ENCODE measurements around the gene PLTP. TPM values are rescaled to one million over a fixed set of nuclear protein-coding genes. Genes with fewer than 3 reads are reported as not detected.

Gene PLTP
- total RNA-seq, 3 donors from 2014 or later (not counting 1 experiment from before 2014, with no cell fraction given) = 0.63 to 3.5 (median 3.2) TPM

DNA sequence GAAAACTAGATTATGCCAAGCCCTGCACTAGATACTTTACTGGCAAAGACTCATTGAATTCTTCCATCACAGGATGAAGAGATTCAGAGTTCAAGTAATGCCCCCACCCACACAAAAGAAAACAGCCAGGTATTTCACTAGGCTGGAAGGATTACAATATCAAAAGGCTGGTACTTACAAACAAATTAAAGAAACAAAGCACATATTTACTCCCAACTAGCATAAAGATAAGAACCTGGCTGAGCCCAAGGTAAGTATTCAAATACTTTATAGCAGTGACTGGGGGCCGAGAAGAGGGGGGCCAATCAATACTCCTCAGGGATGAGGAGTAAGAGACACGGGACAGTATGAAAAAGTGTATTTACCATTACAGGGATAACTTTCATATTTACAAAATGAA is 58.5 kb downstream of the PLTP start:
- TF ChIP-seq, protein P1, sequence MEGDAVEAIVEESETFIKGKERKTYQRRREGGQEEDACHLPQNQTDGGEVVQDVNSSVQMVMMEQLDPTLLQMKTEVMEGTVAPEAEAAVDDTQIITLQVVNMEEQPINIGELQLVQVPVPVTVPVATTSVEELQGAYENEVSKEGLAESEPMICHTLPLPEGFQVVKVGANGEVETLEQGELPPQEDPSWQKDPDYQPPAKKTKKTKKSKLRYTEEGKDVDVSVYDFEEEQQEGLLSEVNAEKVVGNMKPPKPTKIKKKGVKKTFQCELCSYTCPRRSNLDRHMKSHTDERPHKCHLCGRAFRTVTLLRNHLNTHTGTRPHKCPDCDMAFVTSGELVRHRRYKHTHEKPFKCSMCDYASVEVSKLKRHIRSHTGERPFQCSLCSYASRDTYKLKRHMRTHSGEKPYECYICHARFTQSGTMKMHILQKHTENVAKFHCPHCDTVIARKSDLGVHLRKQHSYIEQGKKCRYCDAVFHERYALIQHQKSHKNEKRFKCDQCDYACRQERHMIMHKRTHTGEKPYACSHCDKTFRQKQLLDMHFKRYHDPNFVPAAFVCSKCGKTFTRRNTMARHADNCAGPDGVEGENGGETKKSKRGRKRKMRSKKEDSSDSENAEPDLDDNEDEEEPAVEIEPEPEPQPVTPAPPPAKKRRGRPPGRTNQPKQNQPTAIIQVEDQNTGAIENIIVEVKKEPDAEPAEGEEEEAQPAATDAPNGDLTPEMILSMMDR (IDR thresholded peaks at IDR 0.05) = no peak
- WGBS (ENCODE audit: insufficient coverage) = no CpG with 5 or more reads among the region's 2 CpGs

DNA sequence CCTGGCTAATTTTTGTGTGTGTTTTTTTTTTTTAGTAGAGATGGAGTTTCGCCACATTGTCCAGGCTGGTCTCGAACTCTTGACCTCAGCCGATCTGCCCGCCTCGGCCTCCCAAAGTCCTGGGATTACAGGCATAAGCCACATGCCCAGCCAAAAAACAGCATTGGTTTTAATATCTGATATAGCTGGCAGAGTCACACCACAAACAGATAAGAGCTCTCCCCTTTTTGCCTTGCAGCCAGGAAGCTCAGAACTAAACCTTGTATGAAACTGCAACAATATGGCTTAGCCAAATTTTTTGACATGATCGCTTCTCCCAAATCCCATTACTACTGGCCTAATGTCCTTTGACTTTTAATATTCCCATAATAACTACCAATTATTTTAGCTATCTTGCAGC is 59.6 kb downstream of the PLTP start:
- TF ChIP-seq, protein P1 (IDR thresholded peaks at IDR 0.05) = no peak
- ATAC-seq (no peak), DNase-seq (no peak)
- H3K36me3 Mint-ChIP-seq = no peaks in the 10 kb centered on the region
- WGBS (ENCODE audit: insufficient coverage) = 94% methylated on average over 6 of the region's 6 CpGs
- no peak overlapping the region for H3K27ac Mint-ChIP-seq
- no peak overlapping the region for H3K4me3 Mint-ChIP-seq
- H3K9me3 ChIP-seq (ENCODE audit: control insufficient read depth, insufficient read depth, low read length) = no peaks in the 10 kb centered on the region
- H3K9me3 Mint-ChIP-seq = no peaks in the 10 kb centered on the region
- H3K4me1 ChIP-seq (ENCODE audit: control insufficient read depth, insufficient read depth, low read length) = peaks cover 22% of the 10 kb centered on the region
- no peaks in the 10 kb centered on the region for H3K27me3 Mint-ChIP-seq (ENCODE audit: low read depth in 2 of 2)
- H3K27me3 ChIP-seq (ENCODE audit: control insufficient read depth, insufficient read depth, low read length) = no peaks in the 10 kb centered on the region
- H3K36me3 ChIP-seq (ENCODE audit: control insufficient read depth, insufficient read depth, low read length) = peaks cover 35% of the 10 kb centered on the region
- H3K4me1 Mint-ChIP-seq = peaks cover 18 to 34% of the 10 kb centered on the region in 2 donors
- H3K27ac ChIP-seq (ENCODE audit: low read length) = no peak overlapping the region
- H3K4me3 ChIP-seq (ENCODE audit: low read length) = no peak overlapping the region
- intact Hi-C loops (cut with micrococcal nuclease) = no loop called here

More for the DNA sequence above, 58.5 kb downstream of the PLTP start:
- no peak overlapping the region for H3K4me3 ChIP-seq (ENCODE audit: low read length)
- DNase-seq = no peak
- Mint-ChIP-seq H3K4me1 (peaks cover 23 to 44% of the 10 kb centered on the region in 2 donors), H3K9me3 (no peaks in the 10 kb centered on the region), H3K4me3 (no peak overlapping the region), H3K27me3 (ENCODE audit: low read depth in 2 of 2) (no peaks in the 10 kb centered on the region), H3K27ac (no peak overlapping the region), H3K36me3 (no peaks in the 10 kb centered on the region)
- peaks cover 33% of the 10 kb centered on the region for H3K4me1 ChIP-seq (ENCODE audit: control insufficient read depth, insufficient read depth, low read length)
- ATAC-seq = no peak
- H3K9me3 ChIP-seq (ENCODE audit: control insufficient read depth, insufficient read depth, low read length) = no peaks in the 10 kb centered on the region
- H3K36me3 ChIP-seq (ENCODE audit: control insufficient read depth, insufficient read depth, low read length) = peaks cover 28% of the 10 kb centered on the region
- no peaks in the 10 kb centered on the region for H3K27me3 ChIP-seq (ENCODE audit: control insufficient read depth, insufficient read depth, low read length)
- H3K27ac ChIP-seq (ENCODE audit: low read length) = no peak overlapping the region
- intact Hi-C loops (cut with micrococcal nuclease) = no loop called here

DNA sequence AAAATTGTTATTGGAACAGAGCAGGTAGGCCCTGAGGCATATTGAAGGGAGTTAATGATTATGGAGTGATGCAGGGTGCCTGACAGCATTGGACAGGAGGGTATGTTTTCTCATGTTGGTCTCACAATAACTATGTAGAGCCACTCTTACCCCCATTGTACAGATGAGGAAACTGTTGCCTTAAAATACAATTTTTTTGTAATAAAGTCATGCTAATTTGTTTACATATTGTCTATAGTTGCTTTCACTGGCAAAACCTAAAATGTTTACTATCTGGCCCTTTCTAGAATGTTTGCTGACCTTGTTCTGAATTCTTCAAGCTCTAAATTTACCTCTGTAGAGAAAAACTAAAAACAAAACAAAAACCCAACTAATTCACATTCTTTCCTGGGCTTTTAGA is 60.5 kb downstream of the PLTP start:
- no peak overlapping the region for H3K27ac Mint-ChIP-seq
- H3K9me3 Mint-ChIP-seq = no peaks in the 10 kb centered on the region
- H3K36me3 ChIP-seq (ENCODE audit: control insufficient read depth, insufficient read depth, low read length) = peaks cover 37% of the 10 kb centered on the region

DNA sequence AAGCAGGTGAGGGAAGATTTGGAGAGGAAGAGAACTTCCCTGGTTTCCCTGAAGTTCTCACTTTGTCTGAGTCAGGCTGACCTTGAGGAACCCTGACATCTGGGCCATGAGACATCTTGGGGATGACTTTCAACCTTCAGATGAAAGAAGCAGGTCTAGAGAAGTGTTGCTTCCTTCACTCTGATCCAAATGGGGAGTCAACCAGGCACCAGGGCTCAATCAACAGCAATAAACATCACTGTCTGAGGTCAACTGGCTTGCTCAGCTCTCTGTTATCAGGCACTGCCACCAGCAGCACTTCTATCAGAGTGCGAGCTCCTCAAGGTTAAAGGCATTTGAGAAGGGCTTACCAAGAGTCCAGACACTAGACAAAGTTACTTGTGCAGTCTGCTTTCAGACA is 61.0 kb downstream of the PLTP start:
- H3K36me3 Mint-ChIP-seq = no peaks in the 10 kb centered on the region
- no peak for DNase-seq
- Histone ChIP-seq H3K36me3 (ENCODE audit: control insufficient read depth, insufficient read depth, low read length) (peaks cover 42% of the 10 kb centered on the region), H3K27me3 (ENCODE audit: control insufficient read depth, insufficient read depth, low read length) (no peaks in the 10 kb centered on the region), H3K4me1 (ENCODE audit: control insufficient read depth, insufficient read depth, low read length) (peaks cover 11% of the 10 kb centered on the region), H3K9me3 (ENCODE audit: control insufficient read depth, insufficient read depth, low read length) (no peaks in the 10 kb centered on the region), H3K27ac (ENCODE audit: low read length) (no peak overlapping the region), H3K4me3 (ENCODE audit: low read length) (no peak overlapping the region)
- intact Hi-C loops (cut with micrococcal nuclease) = no loop called here
- H3K4me3 Mint-ChIP-seq = no peak overlapping the region
- no peaks in the 10 kb centered on the region for H3K9me3 Mint-ChIP-seq
- TF ChIP-seq, protein P1 (IDR thresholded peaks at IDR 0.05) = no peak
- no peaks in the 10 kb centered on the region for H3K27me3 Mint-ChIP-seq (ENCODE audit: low read depth in 2 of 2)
- H3K27ac Mint-ChIP-seq = no peak overlapping the region
- H3K4me1 Mint-ChIP-seq = peaks cover 11 to 21% of the 10 kb centered on the region in 2 donors
- ATAC-seq = no peak
- WGBS (ENCODE audit: insufficient coverage) = 67% methylated on average over 1 of the region's 1 CpG

More for the DNA sequence above, 60.5 kb downstream of the PLTP start:
- H3K4me1 ChIP-seq (ENCODE audit: control insufficient read depth, insufficient read depth, low read length) = peaks cover 17% of the 10 kb centered on the region
- H3K36me3 Mint-ChIP-seq = no peaks in the 10 kb centered on the region
- intact Hi-C loops (cut with micrococcal nuclease) = no loop called here
- H3K9me3 ChIP-seq (ENCODE audit: control insufficient read depth, insufficient read depth, low read length) = no peaks in the 10 kb centered on the region
- no peaks in the 10 kb centered on the region for H3K27me3 ChIP-seq (ENCODE audit: control insufficient read depth, insufficient read depth, low read length)
- H3K27me3 Mint-ChIP-seq (ENCODE audit: low read depth in 2 of 2) = no peaks in the 10 kb centered on the region
- TF ChIP-seq, protein P1 (IDR thresholded peaks at IDR 0.05) = no peak
- no peak overlapping the region for H3K4me3 ChIP-seq (ENCODE audit: low read length)
- no peak for DNase-seq
- no peak overlapping the region for H3K27ac ChIP-seq (ENCODE audit: low read length)
- peaks cover 14 to 27% of the 10 kb centered on the region in 2 donors for H3K4me1 Mint-ChIP-seq
- ATAC-seq = no peak
- H3K4me3 Mint-ChIP-seq = no peak overlapping the region

Measured in natural killer cell (primary cell).